ENCODE data around the gene TPT1.

The TPT1 gene

DNA sequence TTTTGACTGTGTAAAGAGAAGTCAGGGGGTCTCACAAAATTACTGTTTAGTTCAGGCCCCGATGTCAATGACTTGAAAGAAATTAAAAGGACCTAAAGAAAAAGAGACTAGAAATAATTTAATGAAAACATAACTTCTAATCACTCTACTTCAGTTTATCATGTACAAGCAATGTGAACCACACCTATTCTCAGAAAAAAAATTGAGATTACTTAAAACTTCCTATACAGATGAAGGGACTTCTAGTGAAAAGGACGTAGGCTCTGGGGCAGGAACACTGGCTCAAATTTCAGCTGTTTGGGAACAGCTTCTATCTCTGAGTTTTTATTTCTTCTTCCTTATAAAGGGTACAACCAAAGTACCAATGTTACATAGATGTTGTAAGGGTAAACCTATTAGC is 38.0 kb downstream of the TPT1 start:
- Histone ChIP-seq H3K4me3 (ENCODE audit: insufficient read depth, low read length, poor library complexity, severe bottlenecking) (no peak overlapping the region), H3K27ac (ENCODE audit: low read depth, low read length) (no peak overlapping the region), H3K36me3 (ENCODE audit: low read length) (no peaks in the 10 kb centered on the region), H3K9me2 (replicated peaks; ENCODE audit: insufficient read depth, low read length) (no peaks in the 10 kb centered on the region), H2AFZ (ENCODE audit: low read depth, low read length, severe bottlenecking) (no peak overlapping the region), H3K9ac (ENCODE audit: low read length) (no peak overlapping the region), H3K27me3 (ENCODE audit: low read length) (no peaks in the 10 kb centered on the region), H4K20me1 (ENCODE audit: low read depth, low read length) (no peaks in the 10 kb centered on the region), H3F3A (ENCODE audit: insufficient read depth) (no peaks in the 10 kb centered on the region), H3K9me3 (ENCODE audit: insufficient read depth, low read length) (no peaks in the 10 kb centered on the region), H3K79me2 (ENCODE audit: insufficient read depth, low read length) (no peaks in the 10 kb centered on the region), H3K4me2 (ENCODE audit: low read depth, low read length, poor library complexity, severe bottlenecking) (no peak overlapping the region)
- TF ChIP-seq, protein P1, sequence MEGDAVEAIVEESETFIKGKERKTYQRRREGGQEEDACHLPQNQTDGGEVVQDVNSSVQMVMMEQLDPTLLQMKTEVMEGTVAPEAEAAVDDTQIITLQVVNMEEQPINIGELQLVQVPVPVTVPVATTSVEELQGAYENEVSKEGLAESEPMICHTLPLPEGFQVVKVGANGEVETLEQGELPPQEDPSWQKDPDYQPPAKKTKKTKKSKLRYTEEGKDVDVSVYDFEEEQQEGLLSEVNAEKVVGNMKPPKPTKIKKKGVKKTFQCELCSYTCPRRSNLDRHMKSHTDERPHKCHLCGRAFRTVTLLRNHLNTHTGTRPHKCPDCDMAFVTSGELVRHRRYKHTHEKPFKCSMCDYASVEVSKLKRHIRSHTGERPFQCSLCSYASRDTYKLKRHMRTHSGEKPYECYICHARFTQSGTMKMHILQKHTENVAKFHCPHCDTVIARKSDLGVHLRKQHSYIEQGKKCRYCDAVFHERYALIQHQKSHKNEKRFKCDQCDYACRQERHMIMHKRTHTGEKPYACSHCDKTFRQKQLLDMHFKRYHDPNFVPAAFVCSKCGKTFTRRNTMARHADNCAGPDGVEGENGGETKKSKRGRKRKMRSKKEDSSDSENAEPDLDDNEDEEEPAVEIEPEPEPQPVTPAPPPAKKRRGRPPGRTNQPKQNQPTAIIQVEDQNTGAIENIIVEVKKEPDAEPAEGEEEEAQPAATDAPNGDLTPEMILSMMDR (IDR thresholded peaks at IDR 0.05; ENCODE audit: insufficient read depth, low read length, poor library complexity, severe bottlenecking), result no peak
- no peak for TF ChIP-seq EZH2phosphoT487 (conservative IDR thresholded peaks at IDR 0.05; ENCODE audit: low read length)

DNA sequence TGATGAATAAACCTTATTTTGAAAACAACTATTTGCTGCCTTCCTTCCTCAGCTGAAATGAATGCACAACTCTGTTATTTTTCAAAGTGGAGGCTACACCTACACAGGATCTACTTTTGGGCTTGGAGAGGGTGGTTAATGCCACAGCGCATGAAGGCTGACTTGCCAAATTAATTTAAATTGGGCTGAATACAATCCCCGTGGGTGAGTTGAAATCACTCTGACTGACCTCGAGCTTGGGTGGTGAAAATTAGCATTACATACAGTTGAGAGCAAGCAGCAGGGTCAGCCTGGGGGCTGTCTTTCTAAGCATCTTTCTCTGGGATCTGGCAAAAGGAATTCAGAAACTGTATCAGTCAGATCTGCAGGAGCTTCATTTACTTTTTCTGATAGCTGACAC is 38.5 kb downstream of the TPT1 start:
- TF ChIP-seq, protein P1 (IDR thresholded peaks at IDR 0.05; ENCODE audit: insufficient read depth, low read length, poor library complexity, severe bottlenecking), result no peak
- no peak for TF ChIP-seq EZH2phosphoT487 (conservative IDR thresholded peaks at IDR 0.05; ENCODE audit: low read length)
- H4K20me1 ChIP-seq (ENCODE audit: low read depth, low read length), result no peaks in the 10 kb centered on the region

DNA sequence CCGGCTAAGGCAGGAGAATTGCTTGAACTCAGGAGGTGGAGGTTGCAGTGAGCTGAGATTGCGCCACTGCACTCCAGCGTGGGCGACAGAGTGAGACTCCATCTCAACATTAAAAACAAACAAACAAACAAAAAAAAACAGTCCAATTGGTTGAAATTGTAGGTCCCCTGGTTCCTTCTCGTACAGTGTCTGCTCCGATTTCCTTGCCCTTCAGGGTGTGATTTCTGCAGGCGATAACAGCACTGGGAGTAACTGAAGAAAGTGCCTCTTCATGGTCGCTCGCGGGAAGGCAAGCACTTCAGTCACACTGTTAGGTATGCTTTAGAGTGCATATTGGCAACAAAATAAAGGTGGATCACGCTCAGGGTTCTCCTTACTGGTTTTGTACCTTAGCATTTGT is 39.7 kb downstream of the TPT1 start:
- Histone ChIP-seq H3K9ac (ENCODE audit: low read length) (no peak overlapping the region), H3K9me2 (replicated peaks; ENCODE audit: insufficient read depth, low read length) (no peaks in the 10 kb centered on the region), H3K9me3 (ENCODE audit: insufficient read depth, low read length) (no peaks in the 10 kb centered on the region), H3K36me3 (ENCODE audit: low read length) (no peaks in the 10 kb centered on the region), H3K27ac (ENCODE audit: low read depth, low read length) (no peak overlapping the region), H3K4me2 (ENCODE audit: low read depth, low read length, poor library complexity, severe bottlenecking) (no peak overlapping the region), H3K27me3 (ENCODE audit: low read length) (no peaks in the 10 kb centered on the region), H2AFZ (ENCODE audit: low read depth, low read length, severe bottlenecking) (no peak overlapping the region), H3K79me2 (ENCODE audit: insufficient read depth, low read length) (no peaks in the 10 kb centered on the region), H3F3A (ENCODE audit: insufficient read depth) (no peaks in the 10 kb centered on the region), H4K20me1 (ENCODE audit: low read depth, low read length) (no peaks in the 10 kb centered on the region), H3K4me3 (ENCODE audit: insufficient read depth, low read length, poor library complexity, severe bottlenecking) (no peak overlapping the region)
- no peak for TF ChIP-seq EZH2phosphoT487 (conservative IDR thresholded peaks at IDR 0.05; ENCODE audit: low read length)
- TF ChIP-seq, protein P1 (IDR thresholded peaks at IDR 0.05; ENCODE audit: insufficient read depth, low read length, poor library complexity, severe bottlenecking), result no peak

More for the DNA sequence above, 38.5 kb downstream of the TPT1 start:
- Histone ChIP-seq H3K9me3 (ENCODE audit: insufficient read depth, low read length) (no peaks in the 10 kb centered on the region), H3K27me3 (ENCODE audit: low read length) (no peaks in the 10 kb centered on the region), H3K4me3 (ENCODE audit: insufficient read depth, low read length, poor library complexity, severe bottlenecking) (no peak overlapping the region), H3K36me3 (ENCODE audit: low read length) (no peaks in the 10 kb centered on the region), H3K4me2 (ENCODE audit: low read depth, low read length, poor library complexity, severe bottlenecking) (no peak overlapping the region), H3F3A (ENCODE audit: insufficient read depth) (no peaks in the 10 kb centered on the region), H3K79me2 (ENCODE audit: insufficient read depth, low read length) (no peaks in the 10 kb centered on the region), H3K9ac (ENCODE audit: low read length) (no peak overlapping the region), H3K9me2 (replicated peaks; ENCODE audit: insufficient read depth, low read length) (no peaks in the 10 kb centered on the region), H2AFZ (ENCODE audit: low read depth, low read length, severe bottlenecking) (no peak overlapping the region), H3K27ac (ENCODE audit: low read depth, low read length) (no peak overlapping the region)
